T-helper 2 cell treated with Interferon-gamma antibody and Interleukin-4, amounts not matched to agents 5 μg/mL and 100 μg/mL, for 36 hours (primary cell): ENCODE results near the gene ZNF555.
A peak's percentile ranks its signal among the peaks of the same experiment; 100 is the strongest.

Source experiments
- DNase-seq: peaks from one replicate; pipeline ENCODE4 v3.0.0; 2021; ENCODE audit warnings: low spot score
- H3K27ac Mint-ChIP-seq: one replicate; pipeline ENCODE4 v1.8.0; 2021; ENCODE audit warnings: mild to moderate bottlenecking, mixed read lengths
- H3K27me3 Mint-ChIP-seq: one replicate; pipeline ENCODE4 v1.8.0; 2021; ENCODE audit warnings: low read depth, mixed read lengths
- H3K36me3 Mint-ChIP-seq: one replicate; pipeline ENCODE4 v1.8.0; 2021; ENCODE audit warnings: low read depth, mixed read lengths
- H3K4me1 Mint-ChIP-seq: one replicate; pipeline ENCODE4 v1.8.0; 2021; ENCODE audit warnings: low read depth, mixed read lengths
- H3K4me3 Mint-ChIP-seq: one replicate; pipeline ENCODE4 v1.8.0; 2022; ENCODE audit warnings: mild to moderate bottlenecking, moderate library complexity, mixed read lengths
- H3K9me3 Mint-ChIP-seq: one replicate; pipeline ENCODE4 v1.8.0; 2021; ENCODE audit warnings: mixed read lengths

Gene ZNF555

DNA sequence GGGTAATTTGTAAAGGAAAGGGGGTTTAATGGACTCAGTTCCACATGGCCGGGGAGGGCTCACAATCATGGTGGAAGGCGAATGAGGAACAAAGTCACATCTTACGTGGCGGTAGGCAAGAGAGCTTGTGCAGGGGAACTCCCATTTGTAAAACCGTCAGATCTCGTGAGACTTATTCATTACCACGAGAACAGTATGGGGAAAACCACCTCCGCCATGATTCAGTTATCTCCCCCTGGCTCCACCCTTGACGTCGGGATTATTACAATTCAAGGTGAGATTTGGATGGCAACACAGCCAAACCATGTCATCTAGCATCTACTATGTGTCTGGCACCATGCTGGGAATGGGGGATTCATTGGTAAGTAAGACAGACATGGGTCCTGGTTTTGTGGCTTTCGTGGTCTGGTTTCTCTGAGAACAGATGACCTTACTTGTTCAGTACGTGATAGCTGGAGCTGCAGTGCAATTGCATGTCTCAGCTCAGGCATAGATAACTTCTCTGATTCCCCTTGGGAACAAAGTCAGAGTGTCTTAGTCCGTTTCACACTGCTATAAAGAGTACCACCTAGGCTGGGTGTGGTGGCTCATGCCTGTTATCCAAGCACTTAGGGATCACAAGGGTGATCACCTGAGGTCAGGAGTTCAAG is 13.3 kb upstream of the ZNF555 start:
- peaks cover 29% of the 10 kb centered on the region for H3K36me3 Mint-ChIP-seq
- DNase-seq: no peak
- H3K9me3 Mint-ChIP-seq: peaks cover 46% of the 10 kb centered on the region
- H3K27ac Mint-ChIP-seq: no peak overlapping the region
- H3K27me3 Mint-ChIP-seq: no peaks in the 10 kb centered on the region
- no peaks in the 10 kb centered on the region for H3K4me1 Mint-ChIP-seq
- no peak overlapping the region for H3K4me3 Mint-ChIP-seq

GRCh38 chr19:2834294-2834871 is 6.9 kb upstream of the ZNF555 start:
- no peaks in the 10 kb centered on the region for H3K4me1 Mint-ChIP-seq
- no peak for DNase-seq
- H3K27ac Mint-ChIP-seq: no peak overlapping the region
- peaks cover 58% of the 10 kb centered on the region for H3K9me3 Mint-ChIP-seq
- H3K36me3 Mint-ChIP-seq: peaks cover 30% of the 10 kb centered on the region
- no peaks in the 10 kb centered on the region for H3K27me3 Mint-ChIP-seq
- no peak overlapping the region for H3K4me3 Mint-ChIP-seq

GRCh38 chr19:2837430-2837829 is 3.8 kb upstream of the ZNF555 start:
- Mint-ChIP-seq H3K9me3 (peaks cover 45% of the 10 kb centered on the region), H3K36me3 (peaks cover 24% of the 10 kb centered on the region), H3K4me1 (peaks cover 2% of the 10 kb centered on the region), H3K27ac (no peak overlapping the region), H3K4me3 (no peak overlapping the region), H3K27me3 (peaks cover 4% of the 10 kb centered on the region)
- DNase-seq: no peak

DNA sequence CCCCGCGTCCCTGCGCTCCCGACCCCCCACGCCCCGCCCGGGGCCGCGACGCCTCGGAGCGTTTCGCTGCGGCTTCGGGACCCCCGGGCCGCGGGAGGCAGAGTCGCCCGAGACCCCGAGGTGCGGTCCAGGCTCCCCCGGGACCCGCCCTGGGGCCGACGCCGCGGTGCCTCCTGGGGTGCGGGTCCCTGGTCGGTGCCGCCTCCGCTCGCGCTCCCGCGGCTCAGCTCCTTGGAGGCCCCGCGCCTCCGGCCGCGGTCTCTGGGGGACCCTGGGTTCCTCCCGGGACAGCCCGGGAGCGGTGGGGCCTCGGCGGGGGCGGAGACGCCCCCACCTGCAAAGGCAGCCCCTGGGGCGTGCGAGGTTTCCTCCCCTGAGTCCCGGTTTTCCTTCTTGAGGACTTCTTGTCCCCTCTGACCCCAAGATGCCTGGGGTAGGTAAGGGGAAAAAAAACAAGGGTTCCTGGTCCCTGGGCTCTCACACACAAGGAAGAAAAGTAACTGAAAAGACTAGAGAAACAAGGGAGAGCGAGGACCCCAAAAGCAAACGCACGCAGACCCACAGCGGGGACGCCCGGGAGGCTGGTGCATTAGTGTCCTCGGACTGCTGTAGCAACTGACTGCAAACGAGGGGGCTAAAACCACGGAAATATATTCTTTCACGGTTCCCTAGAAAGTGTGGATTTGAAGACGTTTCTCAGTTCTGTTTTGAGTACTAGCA is 740 bp downstream of the ZNF555 start:
- Mint-ChIP-seq H3K27ac (no peak overlapping the region), H3K27me3 (peaks cover 12% of the 10 kb centered on the region), H3K4me1 (peaks cover 2% of the 10 kb centered on the region), H3K4me3 (peak overlapping the region; percentile 56), H3K36me3 (peaks cover 1% of the 10 kb centered on the region), H3K9me3 (peaks cover 20% of the 10 kb centered on the region)
- no peak for DNase-seq

- no peak for DNase-seq
- no peak overlapping the region for H3K27ac Mint-ChIP-seq
- peaks cover 24% of the 10 kb centered on the region for H3K9me3 Mint-ChIP-seq
- H3K36me3 Mint-ChIP-seq: peaks cover 3% of the 10 kb centered on the region
- peaks cover 2% of the 10 kb centered on the region for H3K4me1 Mint-ChIP-seq
- peaks cover 12% of the 10 kb centered on the region for H3K27me3 Mint-ChIP-seq
- H3K4me3 Mint-ChIP-seq: no peak overlapping the region
These were observed 3.8 kb downstream of the ZNF555 start for GRCh38 chr19:2845107-2845506.

DNA sequence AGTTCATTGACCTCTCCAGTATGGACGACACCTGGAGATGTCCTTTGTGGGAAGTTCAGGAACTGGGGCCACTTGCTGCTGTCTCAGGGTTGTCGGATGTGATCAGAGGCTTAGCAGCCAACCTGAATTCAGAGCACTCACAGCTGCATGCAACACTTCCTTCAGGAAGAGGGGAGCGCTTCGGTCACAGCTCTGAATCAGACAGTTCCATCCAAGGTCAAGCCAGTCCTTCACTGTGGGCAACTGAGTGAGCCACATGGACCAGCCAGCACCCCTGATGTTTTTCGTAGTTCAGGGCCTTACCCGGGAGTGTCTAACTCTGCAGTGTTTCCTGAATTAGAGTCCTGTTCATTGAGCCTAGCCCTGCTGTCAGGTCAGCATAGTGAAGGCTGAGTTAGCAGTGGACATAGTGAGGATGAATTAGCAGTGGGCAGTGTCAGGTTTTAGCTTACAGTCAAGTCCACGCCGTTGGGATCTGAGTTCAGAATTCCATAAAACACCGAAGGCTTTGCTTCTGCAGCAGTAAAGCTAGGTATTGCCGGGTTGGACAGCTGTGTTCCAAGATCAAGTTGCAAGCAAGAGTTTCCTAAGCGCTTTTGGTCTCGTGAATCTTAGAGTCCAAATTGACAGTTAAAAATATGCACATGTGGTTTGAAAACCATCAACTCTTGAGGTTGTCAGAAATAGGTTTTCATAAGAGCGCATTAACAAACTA is 5.1 kb downstream of the ZNF555 start:
- H3K4me1 Mint-ChIP-seq: peaks cover 2% of the 10 kb centered on the region
- no peak overlapping the region for H3K4me3 Mint-ChIP-seq
- H3K27ac Mint-ChIP-seq: no peak overlapping the region
- peaks cover 35% of the 10 kb centered on the region for H3K9me3 Mint-ChIP-seq
- peaks cover 12% of the 10 kb centered on the region for H3K27me3 Mint-ChIP-seq
- peaks cover 11% of the 10 kb centered on the region for H3K36me3 Mint-ChIP-seq
- no peak for DNase-seq

- H3K36me3 Mint-ChIP-seq: peaks cover 22% of the 10 kb centered on the region
- peaks cover 7% of the 10 kb centered on the region for H3K27me3 Mint-ChIP-seq
- H3K9me3 Mint-ChIP-seq: peaks cover 41% of the 10 kb centered on the region
- no peak overlapping the region for H3K4me3 Mint-ChIP-seq
- no peak overlapping the region for H3K27ac Mint-ChIP-seq
- H3K4me1 Mint-ChIP-seq: no peaks in the 10 kb centered on the region
- DNase-seq: no peak
These were observed 6.2 kb downstream of the ZNF555 start for GRCh38 chr19:2847507-2847906.

GRCh38 chr19:2848616-2849015 is 7.3 kb downstream of the ZNF555 start:
- Mint-ChIP-seq H3K4me1 (no peaks in the 10 kb centered on the region), H3K4me3 (no peak overlapping the region), H3K9me3 (peaks cover 50% of the 10 kb centered on the region), H3K27me3 (peaks cover 3% of the 10 kb centered on the region), H3K27ac (no peak overlapping the region), H3K36me3 (peaks cover 25% of the 10 kb centered on the region)
- no peak for DNase-seq

- Mint-ChIP-seq H3K27ac (no peak overlapping the region), H3K36me3 (peaks cover 26% of the 10 kb centered on the region), H3K27me3 (no peaks in the 10 kb centered on the region), H3K9me3 (peaks cover 58% of the 10 kb centered on the region), H3K4me1 (no peaks in the 10 kb centered on the region), H3K4me3 (no peak overlapping the region)
- DNase-seq: no peak
These were observed 9.1 kb downstream of the ZNF555 start for GRCh38 chr19:2850256-2850925.

- Mint-ChIP-seq H3K27ac (no peak overlapping the region), H3K4me3 (no peak overlapping the region), H3K36me3 (peaks cover 26% of the 10 kb centered on the region), H3K27me3 (no peaks in the 10 kb centered on the region), H3K9me3 (peaks cover 60% of the 10 kb centered on the region), H3K4me1 (peaks cover 2% of the 10 kb centered on the region)
- DNase-seq: no peak
These were observed 11.3 kb downstream of the ZNF555 start for GRCh38 chr19:2852598-2852997.

- DNase-seq: no peak
- peaks cover 60% of the 10 kb centered on the region for H3K9me3 Mint-ChIP-seq
- peaks cover 2% of the 10 kb centered on the region for H3K4me1 Mint-ChIP-seq
- H3K27me3 Mint-ChIP-seq: no peaks in the 10 kb centered on the region
- no peak overlapping the region for H3K4me3 Mint-ChIP-seq
- no peak overlapping the region for H3K27ac Mint-ChIP-seq
- H3K36me3 Mint-ChIP-seq: peaks cover 26% of the 10 kb centered on the region
These were observed 11.8 kb downstream of the ZNF555 start for GRCh38 chr19:2853015-2853606.

GRCh38 chr19:2854849-2855248 is 13.6 kb downstream of the ZNF555 start:
- H3K9me3 Mint-ChIP-seq: peaks cover 69% of the 10 kb centered on the region

GRCh38 chr19:2856457-2857050 is 15.3 kb downstream of the ZNF555 start:
- Mint-ChIP-seq H3K36me3 (peaks cover 14% of the 10 kb centered on the region), H3K9me3 (peaks cover 57% of the 10 kb centered on the region), H3K4me1 (peaks cover 2% of the 10 kb centered on the region), H3K27me3 (no peaks in the 10 kb centered on the region), H3K27ac (no peak overlapping the region), H3K4me3 (no peak overlapping the region)
- no peak for DNase-seq

More at GRCh38 chr19:2854849-2855248, 13.6 kb downstream of the ZNF555 start:
- Mint-ChIP-seq H3K36me3 (peaks cover 26% of the 10 kb centered on the region), H3K4me3 (no peak overlapping the region), H3K27me3 (no peaks in the 10 kb centered on the region), H3K4me1 (peaks cover 2% of the 10 kb centered on the region), H3K27ac (no peak overlapping the region)
- no peak for DNase-seq
